ENCODE results near the gene COL26A1.

The COL26A1 gene

GRCh38 chr7:101399759-101400158 lies 37.1 kb downstream of the COL26A1 start:
- POLR2A ChIA-PET: no interaction called here

GRCh38 chr7:101400751-101401150 lies 38.1 kb downstream of the COL26A1 start:
- no peak for TF ChIP-seq CTCF (IDR thresholded peaks at IDR 0.05; ENCODE audit: control extremely low read depth, extremely low read depth, low read depth, missing control alignments)
- ChIA-PET CTCF (interaction anchor here (1.2 to 2.0 kb wide), 2 partner anchors 11 to 40 kb away, joined by 3 to 13 read pairs; no protein-coding TSS in a partner anchor), POLR2A (no interaction called here)
- DNase-seq (ENCODE audit: extremely low spot score): no peak

More at GRCh38 chr7:101399759-101400158, 37.1 kb downstream of the COL26A1 start:
- no peak for TF ChIP-seq CTCF (IDR thresholded peaks at IDR 0.05; ENCODE audit: control extremely low read depth, extremely low read depth, low read depth, missing control alignments)
- DNase-seq (ENCODE audit: extremely low spot score): no peak
- CTCF ChIA-PET: interaction anchor here (1.8 to 2.0 kb wide), 2 partner anchors 12 to 14 kb away, joined by 5 to 13 read pairs; no protein-coding TSS in a partner anchor

- no peak for DNase-seq (ENCODE audit: extremely low spot score)
- TF ChIP-seq CTCF (IDR thresholded peaks at IDR 0.05; ENCODE audit: control extremely low read depth, extremely low read depth, low read depth, missing control alignments): no peak
- ChIA-PET CTCF (interaction anchor here (1.1 to 1.2 kb wide), 2 partner anchors 10 to 39 kb away, joined by 3 read pairs; no protein-coding TSS in a partner anchor), POLR2A (no interaction called here)
These were observed 38.9 kb downstream of the COL26A1 start for GRCh38 chr7:101401390-101402080.

GRCh38 chr7:101402081-101402779 lies 39.6 kb downstream of the COL26A1 start:
- DNase-seq (ENCODE audit: extremely low spot score): no peak
- TF ChIP-seq CTCF (IDR thresholded peaks at IDR 0.05; ENCODE audit: control extremely low read depth, extremely low read depth, low read depth, missing control alignments): no peak
- ChIA-PET CTCF (interaction anchor here (1.1 to 1.4 kb wide), 2 partner anchors 9 kb away, joined by 3 to 5 read pairs; no protein-coding TSS in a partner anchor), POLR2A (no interaction called here)

- DNase-seq (ENCODE audit: extremely low spot score): no peak
- POLR2A ChIA-PET: no interaction called here
- CTCF ChIA-PET: interaction anchor here (1.4 kb wide), 1 partner anchor 8 kb away, joined by 5 read pairs; no protein-coding TSS in a partner anchor
- no peak for TF ChIP-seq CTCF (IDR thresholded peaks at IDR 0.05; ENCODE audit: control extremely low read depth, extremely low read depth, low read depth, missing control alignments)
These were observed 40.2 kb downstream of the COL26A1 start for GRCh38 chr7:101402835-101403234.

- peak; percentile 4 for DNase-seq (ENCODE audit: extremely low spot score)
- ChIA-PET POLR2A (no interaction called here), CTCF (interaction anchor here (0.9 to 1.7 kb wide), 2 partner anchors 9 to 115 kb away, joined by 3 to 5 read pairs; no protein-coding TSS in a partner anchor)
- no peak for TF ChIP-seq CTCF (IDR thresholded peaks at IDR 0.05; ENCODE audit: control extremely low read depth, extremely low read depth, low read depth, missing control alignments)
These were observed 42.9 kb downstream of the COL26A1 start for GRCh38 chr7:101405474-101406067.

Measured in GM10248 (cell line).